ENCODE results near the gene ITPR1. TPM values are rescaled to one million over a fixed set of nuclear protein-coding genes. Genes with fewer than 3 reads are reported as not detected.
A peak's percentile ranks its signal among the peaks of the same experiment; 100 is the strongest.

Gene ITPR1
- polyA plus RNA-seq, 1 of the 3 experiments (the other 2 are of a cell fraction) = 5.9 TPM

DNA sequence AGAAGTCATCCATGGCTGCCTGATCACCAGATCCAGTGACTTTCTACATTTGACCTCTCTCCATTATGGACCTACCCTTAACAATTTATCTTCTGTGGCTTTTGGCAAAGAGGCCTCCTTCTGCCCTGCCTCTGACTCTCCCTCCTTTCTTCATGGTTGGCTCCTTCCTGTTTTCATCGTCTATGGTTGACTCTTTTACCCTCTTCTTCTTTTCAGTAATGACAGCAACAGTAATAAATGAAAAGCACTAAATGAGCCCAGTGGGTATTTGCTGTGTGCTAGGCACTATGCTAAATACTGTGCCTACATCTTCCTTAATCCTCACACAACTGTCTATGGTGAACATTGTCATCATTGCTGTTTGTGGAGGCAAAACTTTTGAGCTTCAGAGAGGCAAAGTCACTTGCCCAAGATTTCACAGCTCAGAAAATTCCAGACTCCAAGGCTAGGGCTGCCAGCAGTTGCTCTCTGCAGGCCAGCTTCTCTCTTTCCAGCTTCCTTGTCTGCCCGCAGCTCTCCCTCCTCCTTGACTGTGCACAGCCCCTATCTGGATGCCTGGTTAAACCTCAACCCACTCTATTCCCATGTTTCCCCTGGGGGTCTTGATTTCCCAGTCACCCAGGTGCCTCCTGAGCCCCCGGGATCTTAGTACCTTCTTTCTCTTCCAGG, 24.6 kb downstream of the ITPR1 start:
- Histone ChIP-seq H3K4me1 (ENCODE audit: control insufficient read depth in 1 of 2, insufficient read depth in 2 of 2, low read depth in 1 of 2, low read length in 1 of 2) (peaks cover 0 to 33% of the 10 kb centered on the region in 2 experiments; a peak in 2 of 4 replicates), H2AFZ (ENCODE audit: low read depth) (no peak overlapping the region), H3F3A (replicated peaks; ENCODE audit: insufficient read depth) (no peaks in the 10 kb centered on the region), H3K27ac (ENCODE audit: low read depth in 2 of 2, low read length in 1 of 2) (no peak overlapping the region), H3K9me3 (no peaks in the 10 kb centered on the region), H3K4me3 (ENCODE audit: low read depth in 2 of 2, low read length in 1 of 2) (no peak overlapping the region), H3K27me3 (ENCODE audit: insufficient read depth) (no peaks in the 10 kb centered on the region), H3K36me3 (replicated peaks in 1 of 2; ENCODE audit: control insufficient read depth in 1 of 2, insufficient read depth in 2 of 2, low read length in 1 of 2) (no peaks in the 10 kb centered on the region), H3K79me2 (ENCODE audit: insufficient read depth) (no peaks in the 10 kb centered on the region), H3K9ac (no peak overlapping the region), H4K20me1 (ENCODE audit: insufficient read depth) (no peaks in the 10 kb centered on the region), H3K4me2 (no peak overlapping the region), H3K9me2 (no peaks in the 10 kb centered on the region)
- DNase-seq = no peak
- TF ChIP-seq RXRA (IDR thresholded peaks at IDR 0.05; ENCODE audit: borderline replicate concordance, low read depth) (no peak), YY1 (IDR thresholded peaks at IDR 0.05; ENCODE audit: low read depth) (no peak), RAD21 (IDR thresholded peaks at IDR 0.05; ENCODE audit: low read length) (no peak), TCF12 (IDR thresholded peaks at IDR 0.05) (no peak)
- TF ChIP-seq, protein P1, sequence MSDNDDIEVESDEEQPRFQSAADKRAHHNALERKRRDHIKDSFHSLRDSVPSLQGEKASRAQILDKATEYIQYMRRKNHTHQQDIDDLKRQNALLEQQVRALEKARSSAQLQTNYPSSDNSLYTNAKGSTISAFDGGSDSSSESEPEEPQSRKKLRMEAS (IDR thresholded peaks at IDR 0.05; ENCODE audit: low read depth) = no peak
- ChIA-PET CTCF (interaction anchor here (0.7 to 2.9 kb wide), 4 partner anchors 15 to 167 kb away, joined by 3 to 14 read pairs (median 3); no protein-coding TSS in a partner anchor), POLR2A (no interaction called here)
- WGBS (ENCODE audit: low lambda C conversion rate) = 49% methylated on average over 3 of the region's 3 CpGs

DNA sequence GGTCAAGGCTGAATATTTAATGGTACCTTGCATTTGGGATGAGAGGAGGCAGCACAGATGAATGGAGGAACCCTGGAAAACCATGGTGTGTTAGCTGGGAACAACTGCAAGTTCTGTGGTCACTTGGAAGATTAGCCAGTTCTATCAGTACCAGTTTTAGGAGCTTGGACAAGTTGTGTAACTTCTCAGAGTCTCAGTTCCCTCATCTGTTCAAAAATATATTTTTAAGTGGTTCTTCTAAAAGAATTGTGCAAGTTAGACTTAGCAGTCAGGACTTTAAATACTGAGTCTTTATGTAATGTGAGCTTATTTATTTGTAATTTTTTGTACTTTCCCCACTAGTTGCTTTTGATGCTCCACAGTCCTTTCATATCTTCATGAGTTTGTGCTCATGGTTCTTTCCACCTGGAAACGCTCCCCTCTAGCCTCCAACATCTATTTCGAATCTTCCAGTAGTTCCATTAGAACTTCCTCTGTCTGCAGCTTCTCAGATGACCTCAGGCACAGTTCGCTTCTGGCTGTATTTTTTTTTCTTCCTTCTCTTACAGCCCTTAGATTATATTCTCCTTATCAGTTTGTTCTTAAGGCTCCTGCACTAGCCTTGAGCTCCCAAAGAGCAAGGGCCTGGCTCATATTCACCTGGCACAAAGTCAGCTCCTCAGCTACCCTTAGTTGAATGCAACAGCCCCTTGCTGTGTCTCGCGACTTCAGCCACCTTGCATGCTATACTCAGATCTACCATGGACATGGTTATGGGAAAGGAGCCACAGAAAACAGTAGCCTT, 27.1 kb downstream of the ITPR1 start:
- Histone ChIP-seq H3K4me2 (no peak overlapping the region), H4K20me1 (ENCODE audit: insufficient read depth) (no peaks in the 10 kb centered on the region), H3K27me3 (ENCODE audit: insufficient read depth) (no peaks in the 10 kb centered on the region), H3K79me2 (ENCODE audit: insufficient read depth) (no peaks in the 10 kb centered on the region), H3K9me2 (no peaks in the 10 kb centered on the region), H3K9ac (no peak overlapping the region), H3K9me3 (no peaks in the 10 kb centered on the region), H2AFZ (ENCODE audit: low read depth) (no peak overlapping the region), H3K4me1 (ENCODE audit: control insufficient read depth in 1 of 2, insufficient read depth in 2 of 2, low read depth in 1 of 2, low read length in 1 of 2) (peaks cover 6 to 32% of the 10 kb centered on the region in 2 experiments; a peak in 2 of 4 replicates), H3F3A (replicated peaks; ENCODE audit: insufficient read depth) (peaks cover 5% of the 10 kb centered on the region), H3K4me3 (ENCODE audit: low read depth in 2 of 2, low read length in 1 of 2) (no peak overlapping the region), H3K27ac (ENCODE audit: low read depth in 2 of 2, low read length in 1 of 2) (no peak overlapping the region), H3K36me3 (replicated peaks in 1 of 2; ENCODE audit: control insufficient read depth in 1 of 2, insufficient read depth in 2 of 2, low read length in 1 of 2) (no peaks in the 10 kb centered on the region)
- POLR2A ChIA-PET = interaction anchor here (1.7 kb wide), 1 partner anchor 27 kb away, joined by 8 read pairs; the partner anchor contains the start of gene ITPR1
- TF ChIP-seq MEF2A (IDR thresholded peaks at IDR 0.05; ENCODE audit: borderline replicate concordance, low read depth) (no peak), RFX5 (IDR thresholded peaks at IDR 0.05; ENCODE audit: low read length) (no peak)
- CTCF ChIA-PET = interaction anchor here (0.6 to 3.6 kb wide), 5 partner anchors 13 to 170 kb away, joined by 3 to 17 read pairs (median 11); no protein-coding TSS in a partner anchor
- WGBS (ENCODE audit: low lambda C conversion rate) = 89% methylated on average over 5 of the region's 5 CpGs
- DNase-seq = no peak

DNA sequence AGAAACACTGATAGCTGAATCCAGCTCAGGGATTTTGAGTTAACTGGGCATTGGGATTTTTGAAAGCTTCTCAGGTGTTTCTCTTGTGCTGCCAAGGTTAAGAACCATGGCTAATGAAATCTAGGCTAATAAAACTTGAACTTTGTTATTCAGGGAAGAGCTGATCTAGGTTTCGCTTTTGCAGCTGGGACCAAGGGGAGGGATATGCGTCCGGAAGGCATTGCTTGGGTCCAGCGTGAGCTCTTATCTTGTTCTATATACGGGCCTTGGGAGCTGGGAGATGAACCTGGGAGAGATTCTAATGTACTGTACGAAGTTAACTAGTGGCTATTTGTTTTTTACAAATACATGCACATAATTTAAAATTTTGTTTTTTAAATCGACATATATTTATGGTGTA, 29.8 kb downstream of the ITPR1 start:
- peaks cover 5% of the 10 kb centered on the region for H3F3A ChIP-seq (replicated peaks; ENCODE audit: insufficient read depth)
- POLR2A ChIA-PET = interaction anchor here (2.5 to 3.2 kb wide), 2 partner anchors 9 to 30 kb away, joined by 11 to 24 read pairs; partner anchors contain the start of gene ITPR1
- no peaks in the 10 kb centered on the region for H3K27me3 ChIP-seq (ENCODE audit: insufficient read depth)
- DNase-seq = no peak
- no peaks in the 10 kb centered on the region for H4K20me1 ChIP-seq (ENCODE audit: insufficient read depth)
- CTCF ChIA-PET = interaction anchor here (0.7 to 3.6 kb wide), 6 partner anchors 10 to 172 kb away, joined by 4 to 17 read pairs (median 6); no protein-coding TSS in a partner anchor
- no peaks in the 10 kb centered on the region for H3K9me3 ChIP-seq
- H3K4me1 ChIP-seq (ENCODE audit: control insufficient read depth in 1 of 2, insufficient read depth in 2 of 2, low read depth in 1 of 2, low read length in 1 of 2) = peaks cover 6 to 33% of the 10 kb centered on the region in 2 experiments; a peak in 2 of 4 replicates
- WGBS (ENCODE audit: low lambda C conversion rate) = 79% methylated on average over 7 of the region's 7 CpGs
- H3K4me2 ChIP-seq = no peak overlapping the region
- H3K36me3 ChIP-seq (replicated peaks in 1 of 2; ENCODE audit: control insufficient read depth in 1 of 2, insufficient read depth in 2 of 2, low read length in 1 of 2) = no peaks in the 10 kb centered on the region
- no peak overlapping the region for H3K9ac ChIP-seq
- H3K79me2 ChIP-seq (ENCODE audit: insufficient read depth) = no peaks in the 10 kb centered on the region
- no peak overlapping the region for H2AFZ ChIP-seq (ENCODE audit: low read depth)
- no peaks in the 10 kb centered on the region for H3K9me2 ChIP-seq
- peak overlapping the region in 1 of 2 experiments; percentile 97; a peak in 2 of 4 replicates for H3K27ac ChIP-seq (ENCODE audit: low read depth in 2 of 2, low read length in 1 of 2)
- H3K4me3 ChIP-seq (ENCODE audit: low read depth in 2 of 2, low read length in 1 of 2) = no peak overlapping the region
- TF ChIP-seq, protein P2, sequence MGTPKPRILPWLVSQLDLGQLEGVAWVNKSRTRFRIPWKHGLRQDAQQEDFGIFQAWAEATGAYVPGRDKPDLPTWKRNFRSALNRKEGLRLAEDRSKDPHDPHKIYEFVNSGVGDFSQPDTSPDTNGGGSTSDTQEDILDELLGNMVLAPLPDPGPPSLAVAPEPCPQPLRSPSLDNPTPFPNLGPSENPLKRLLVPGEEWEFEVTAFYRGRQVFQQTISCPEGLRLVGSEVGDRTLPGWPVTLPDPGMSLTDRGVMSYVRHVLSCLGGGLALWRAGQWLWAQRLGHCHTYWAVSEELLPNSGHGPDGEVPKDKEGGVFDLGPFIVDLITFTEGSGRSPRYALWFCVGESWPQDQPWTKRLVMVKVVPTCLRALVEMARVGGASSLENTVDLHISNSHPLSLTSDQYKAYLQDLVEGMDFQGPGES (IDR thresholded peaks at IDR 0.05; ENCODE audit: low read depth, low read length) = no peak
- TF ChIP-seq TEAD4 (IDR thresholded peaks at IDR 0.05; ENCODE audit: borderline replicate concordance, insufficient read depth) (no peak), RFX5 (IDR thresholded peaks at IDR 0.05; ENCODE audit: low read length) (no peak), GATA2 (CRISPR knock-in tag; IDR thresholded peaks at IDR 0.05) (no peak), TCF12 (IDR thresholded peaks at IDR 0.05) (no peak), NRF1 (IDR thresholded peaks at IDR 0.05; ENCODE audit: low read depth, low read length) (no peak), EP300 (IDR thresholded peaks at IDR 0.05; ENCODE audit: borderline replicate concordance in 1 of 2, low read depth in 1 of 2, low read length in 1 of 2) (no peak)
- TF ChIP-seq, protein P3, sequence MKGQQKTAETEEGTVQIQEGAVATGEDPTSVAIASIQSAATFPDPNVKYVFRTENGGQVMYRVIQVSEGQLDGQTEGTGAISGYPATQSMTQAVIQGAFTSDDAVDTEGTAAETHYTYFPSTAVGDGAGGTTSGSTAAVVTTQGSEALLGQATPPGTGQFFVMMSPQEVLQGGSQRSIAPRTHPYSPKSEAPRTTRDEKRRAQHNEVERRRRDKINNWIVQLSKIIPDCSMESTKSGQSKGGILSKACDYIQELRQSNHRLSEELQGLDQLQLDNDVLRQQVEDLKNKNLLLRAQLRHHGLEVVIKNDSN (IDR thresholded peaks at IDR 0.05; ENCODE audit: borderline replicate concordance, low read depth) = no peak
- TF ChIP-seq, protein P4, sequence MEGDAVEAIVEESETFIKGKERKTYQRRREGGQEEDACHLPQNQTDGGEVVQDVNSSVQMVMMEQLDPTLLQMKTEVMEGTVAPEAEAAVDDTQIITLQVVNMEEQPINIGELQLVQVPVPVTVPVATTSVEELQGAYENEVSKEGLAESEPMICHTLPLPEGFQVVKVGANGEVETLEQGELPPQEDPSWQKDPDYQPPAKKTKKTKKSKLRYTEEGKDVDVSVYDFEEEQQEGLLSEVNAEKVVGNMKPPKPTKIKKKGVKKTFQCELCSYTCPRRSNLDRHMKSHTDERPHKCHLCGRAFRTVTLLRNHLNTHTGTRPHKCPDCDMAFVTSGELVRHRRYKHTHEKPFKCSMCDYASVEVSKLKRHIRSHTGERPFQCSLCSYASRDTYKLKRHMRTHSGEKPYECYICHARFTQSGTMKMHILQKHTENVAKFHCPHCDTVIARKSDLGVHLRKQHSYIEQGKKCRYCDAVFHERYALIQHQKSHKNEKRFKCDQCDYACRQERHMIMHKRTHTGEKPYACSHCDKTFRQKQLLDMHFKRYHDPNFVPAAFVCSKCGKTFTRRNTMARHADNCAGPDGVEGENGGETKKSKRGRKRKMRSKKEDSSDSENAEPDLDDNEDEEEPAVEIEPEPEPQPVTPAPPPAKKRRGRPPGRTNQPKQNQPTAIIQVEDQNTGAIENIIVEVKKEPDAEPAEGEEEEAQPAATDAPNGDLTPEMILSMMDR (IDR thresholded peaks at IDR 0.05) = no peak

Data from SK-N-SH (cell line).